NCI-H69 (cell line): ENCODE results near the gene INO80B.

ENCODE experiments used
- DNase-seq: peaks from one replicate; lab custom pipeline; 2025; lab: John Stamatoyannopoulos, UW

Gene INO80B

GRCh38 chr2:74426181-74426758 lies 28.6 kb upstream of the INO80B start:
- no peak for DNase-seq

DNA sequence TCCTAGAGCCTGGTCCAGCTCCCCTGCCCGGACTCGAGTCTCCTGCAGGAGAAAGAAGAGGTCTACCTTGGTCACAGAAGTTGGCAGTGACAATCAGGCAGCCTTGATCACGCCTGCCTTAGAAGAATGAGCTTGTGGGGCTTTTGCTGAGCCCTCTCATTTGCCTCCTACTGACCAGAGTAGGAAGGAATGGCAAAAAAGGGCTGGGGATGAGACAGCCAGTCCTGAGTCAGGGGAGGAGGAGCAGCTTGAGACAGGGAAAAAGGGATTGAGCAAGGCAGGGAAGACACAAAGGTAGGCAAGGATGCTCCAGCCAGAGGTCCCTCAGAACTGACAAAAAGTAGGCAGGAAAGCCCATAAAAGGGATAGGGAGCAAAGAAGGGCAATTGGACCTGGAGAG lies 27.3 kb upstream of the INO80B start:
- no peak for DNase-seq

- no peak for DNase-seq
Measured at GRCh38 chr2:74428675-74429074, 26.2 kb upstream of the INO80B start.

DNA sequence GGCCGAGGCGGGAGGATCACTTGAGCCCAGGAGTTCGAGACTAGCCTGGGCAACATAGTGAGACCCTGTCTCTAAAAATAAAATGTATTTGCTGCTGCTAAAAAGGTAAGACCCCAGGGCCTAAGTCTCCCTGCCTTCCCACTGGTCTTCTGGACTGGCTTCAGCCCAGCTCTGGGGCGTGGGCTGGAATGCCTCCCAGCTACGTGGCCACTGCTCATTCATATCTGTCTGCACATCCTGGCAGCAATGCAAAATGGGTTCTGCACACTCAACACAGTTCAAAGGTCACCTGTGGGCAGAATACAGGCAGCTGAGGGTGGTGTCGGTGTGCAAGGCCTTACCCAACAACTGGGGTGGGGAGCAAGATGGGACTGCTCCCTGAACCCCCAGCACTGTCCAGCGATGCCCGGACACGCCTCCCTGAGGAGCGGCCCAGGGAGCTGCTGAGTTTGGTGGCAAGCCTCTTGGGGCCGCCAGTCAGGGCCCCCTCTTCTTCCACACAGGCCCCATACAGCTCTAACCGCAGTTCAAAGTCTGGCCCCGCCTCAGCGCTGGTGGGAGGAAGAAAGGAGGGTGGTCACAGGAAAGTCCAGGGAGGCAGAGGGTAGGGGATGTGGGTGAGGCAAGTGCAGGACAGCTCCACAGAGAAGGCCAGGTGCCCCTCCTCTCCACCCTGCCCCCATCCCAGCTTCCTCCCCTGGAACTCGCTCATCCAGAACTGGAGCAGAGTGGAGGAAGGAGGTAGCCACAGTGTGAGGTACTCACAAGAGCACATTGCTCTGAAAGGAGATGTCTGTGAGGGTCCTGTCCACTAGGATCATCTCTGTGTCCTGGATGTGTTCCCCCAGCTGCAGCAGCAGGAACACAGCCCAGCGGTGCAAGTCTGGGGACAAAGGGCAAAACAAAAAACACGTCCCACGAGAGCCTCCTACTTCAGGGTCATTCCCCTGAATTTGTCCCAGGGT lies 25.1 kb upstream of the INO80B start:
- DNase-seq = no peak

DNA sequence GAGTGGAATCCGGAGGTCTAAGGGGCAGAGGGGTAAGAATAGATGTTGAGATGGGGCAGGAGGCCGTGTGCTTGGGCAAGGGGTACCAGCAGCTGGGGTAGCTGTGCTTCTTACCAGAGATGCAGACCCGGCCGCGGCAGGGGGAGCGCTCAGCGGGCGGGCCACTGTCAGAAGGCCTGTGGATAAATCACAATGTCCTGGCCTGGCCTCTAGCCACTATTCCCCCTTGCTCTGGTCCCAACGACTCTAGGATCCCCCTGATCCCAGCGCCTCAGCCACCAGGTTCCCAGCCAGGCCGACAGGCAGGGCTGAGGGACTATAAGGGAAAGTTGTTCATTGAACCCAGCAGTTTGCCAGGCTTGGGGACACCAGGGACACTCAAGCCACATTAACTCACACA lies 24.4 kb upstream of the INO80B start:
- no peak for DNase-seq

- no peak for DNase-seq
Measured at GRCh38 chr2:74436111-74436805, 18.6 kb upstream of the INO80B start.

DNA sequence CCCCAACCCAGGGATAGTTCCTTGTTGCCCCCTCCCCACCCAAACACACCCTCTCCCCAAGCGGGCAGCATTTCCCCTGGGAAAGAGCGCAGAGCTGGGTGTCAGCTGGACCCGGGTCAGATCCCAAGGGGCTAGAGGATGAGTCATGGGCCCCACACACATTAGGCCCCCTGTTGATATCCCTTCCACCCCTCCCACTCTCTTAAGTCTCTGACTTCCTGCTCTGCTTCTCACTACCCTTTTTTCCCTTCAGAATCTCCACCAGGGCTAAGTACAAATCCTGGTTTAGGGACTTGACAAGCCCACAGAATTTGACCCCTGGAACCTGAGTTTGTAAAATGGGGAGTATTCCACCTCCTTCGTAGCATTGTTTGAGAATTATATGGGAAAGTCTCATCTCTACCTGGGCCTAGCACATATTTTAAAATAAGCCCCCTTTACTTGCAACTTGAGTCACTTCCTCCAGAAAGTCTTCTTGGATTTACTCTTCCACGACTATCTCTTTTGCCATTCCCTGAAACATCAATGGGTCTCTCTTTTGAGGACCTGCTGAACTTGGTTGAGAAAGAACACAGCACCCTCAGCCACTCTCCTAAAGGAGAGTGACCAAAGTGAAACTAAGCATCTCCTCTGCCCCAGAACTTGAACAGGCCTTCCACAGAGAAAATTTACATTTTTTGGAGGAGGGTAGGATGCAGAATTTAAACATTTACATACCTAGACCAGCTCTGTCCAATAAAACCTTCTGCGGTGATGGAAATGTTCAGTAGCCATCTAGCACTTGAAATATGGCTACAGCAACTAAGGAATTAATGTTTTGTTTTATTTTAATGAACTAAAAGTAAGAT lies 17.8 kb upstream of the INO80B start:
- peak; percentile 9 for DNase-seq

DNA sequence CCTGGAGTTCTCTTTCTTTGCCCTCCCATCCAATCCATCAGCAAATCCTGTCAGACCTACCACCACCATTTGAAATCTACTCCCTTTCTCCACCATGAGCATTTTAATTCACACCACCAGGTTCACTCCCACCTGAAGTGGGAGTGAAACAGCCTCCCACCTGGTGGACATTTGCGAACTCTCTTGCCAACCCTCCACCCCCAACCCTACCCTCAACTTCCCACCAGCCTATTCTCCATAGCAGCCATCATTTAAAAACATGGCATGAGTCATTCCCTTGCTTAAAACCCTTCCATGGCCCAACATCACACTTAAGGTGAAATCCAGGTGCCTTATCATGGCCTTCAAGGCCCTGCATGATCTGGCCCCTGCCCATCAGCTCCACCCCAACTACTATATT lies 16.6 kb upstream of the INO80B start:
- no peak for DNase-seq

DNA sequence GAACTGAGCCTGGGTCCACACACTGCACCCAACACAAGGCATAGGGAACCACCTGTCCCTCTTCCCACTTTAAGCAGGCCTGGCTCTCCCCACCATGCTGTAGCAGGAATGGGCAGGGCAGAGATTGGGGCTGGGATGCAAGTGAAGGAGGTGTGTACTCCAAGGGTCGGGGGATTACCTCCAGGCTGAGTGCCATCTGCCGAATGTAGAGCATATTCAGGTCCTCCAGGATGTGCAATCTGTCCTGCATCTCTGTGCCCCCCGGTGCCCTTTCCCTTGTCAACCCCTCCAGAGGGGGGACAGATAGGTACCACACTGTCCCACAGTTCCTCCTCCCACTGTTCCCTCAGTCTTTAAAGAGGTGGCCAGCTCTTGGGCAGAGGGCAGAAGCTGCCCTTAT lies 15.5 kb upstream of the INO80B start:
- DNase-seq = no peak

DNA sequence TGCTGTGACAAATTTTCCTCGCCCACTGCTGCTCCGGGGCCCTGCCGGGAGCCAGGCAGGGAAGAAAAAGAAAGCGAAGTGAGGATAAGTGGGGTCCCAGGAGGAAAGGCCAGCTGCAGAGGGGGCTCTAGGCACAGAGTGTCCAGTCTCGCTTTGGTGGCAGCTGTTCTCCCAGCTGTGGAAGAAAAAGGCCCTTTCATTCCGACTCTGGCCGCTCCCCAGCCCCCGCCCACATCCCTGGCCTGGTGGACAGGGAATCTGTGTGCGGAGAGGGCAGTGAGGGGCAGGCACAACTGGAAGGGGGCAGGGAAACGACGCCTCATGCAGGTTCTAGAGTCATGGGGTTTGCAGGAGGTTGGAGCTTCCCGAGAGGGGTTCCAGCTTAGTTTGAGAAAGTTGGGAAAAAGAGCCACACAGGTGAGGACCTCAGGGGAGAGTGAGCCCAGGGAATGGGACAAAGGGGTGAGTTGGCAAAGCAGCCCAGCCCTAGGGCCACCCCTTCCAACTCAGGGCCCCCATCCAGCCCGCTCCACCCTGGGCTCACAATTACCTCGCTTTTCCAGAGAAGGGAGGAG lies 15.0 kb upstream of the INO80B start:
- no peak for DNase-seq

DNA sequence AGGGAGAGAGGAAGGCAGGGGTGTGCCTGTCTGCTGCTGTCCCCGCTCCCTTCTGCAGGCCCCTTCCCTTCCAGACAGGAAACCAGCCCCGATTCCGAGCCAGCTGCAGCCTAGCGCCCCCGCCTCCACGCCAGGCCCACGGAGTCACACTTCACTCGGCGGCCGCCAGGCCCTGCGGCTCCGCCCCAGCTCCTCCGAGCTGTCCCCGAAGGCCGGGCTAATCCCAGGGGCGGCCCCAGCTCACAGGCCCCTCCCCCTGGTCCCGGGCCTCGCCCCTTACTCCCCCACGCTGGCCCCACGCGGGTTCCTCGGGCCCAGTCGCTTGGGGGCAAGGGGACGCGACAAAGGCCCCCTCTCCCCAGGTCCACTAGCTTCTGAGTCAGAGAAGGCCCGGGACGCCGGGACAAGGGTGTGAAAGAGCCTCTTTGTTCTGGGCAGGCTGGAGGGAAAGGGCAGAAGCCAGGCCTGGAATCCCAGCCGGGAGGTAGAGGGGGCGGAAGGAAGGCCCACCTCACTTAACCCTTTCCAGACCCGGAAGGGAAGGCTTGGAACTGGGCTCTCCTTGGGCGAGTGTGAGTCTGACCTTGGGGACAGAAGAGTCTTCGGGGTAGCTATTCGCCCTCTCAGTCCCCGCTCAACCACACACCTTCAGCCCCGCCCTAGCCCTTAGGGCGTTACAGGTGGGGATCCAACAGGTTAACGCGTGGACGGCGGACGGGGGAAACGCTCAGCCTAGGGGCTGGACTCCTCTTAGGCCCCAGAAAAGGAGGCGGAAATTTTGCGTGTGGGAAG lies 14.3 kb upstream of the INO80B start:
- DNase-seq = peak; percentile 86

GRCh38 chr2:74441170-74441689 lies 13.7 kb upstream of the INO80B start:
- peak; percentile 66 for DNase-seq

DNA sequence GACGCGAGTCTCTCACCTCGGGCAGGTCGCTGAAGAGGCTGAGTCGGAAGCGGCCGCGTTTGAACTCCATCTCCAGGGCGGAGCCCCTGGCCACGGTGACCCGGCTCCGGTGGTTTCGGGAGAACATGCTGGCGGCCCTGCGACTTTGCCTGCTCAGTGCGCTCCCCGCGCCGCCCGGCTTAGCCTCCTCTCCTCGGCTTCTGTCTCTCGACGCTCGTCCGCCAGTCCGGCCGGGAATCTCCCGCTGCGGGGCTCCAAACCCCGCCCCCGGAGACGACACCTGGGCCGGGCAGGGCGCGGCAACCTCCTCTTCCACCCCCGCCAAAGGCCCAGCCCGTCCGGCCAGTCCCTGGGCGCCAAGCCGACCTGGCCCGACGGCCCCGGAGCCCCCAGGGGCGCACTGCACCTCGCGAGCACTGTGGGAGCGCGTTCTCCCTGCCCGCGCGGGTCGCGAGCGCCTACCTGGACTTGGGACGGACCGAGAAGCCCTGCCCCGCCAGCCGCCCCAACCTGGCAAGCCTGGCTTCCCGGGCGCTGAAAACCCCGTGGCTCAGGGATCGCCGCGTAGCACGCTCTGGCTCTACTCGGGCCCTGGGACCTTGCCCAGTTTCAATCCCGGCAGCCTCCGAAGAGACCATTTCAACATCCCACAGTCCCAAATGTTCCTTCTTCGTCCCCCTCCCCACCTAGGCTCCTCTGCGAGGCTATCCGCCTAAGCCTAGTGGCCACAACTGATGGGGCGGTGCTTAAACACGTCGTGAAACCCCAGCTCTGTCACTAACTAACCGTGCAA lies 13.0 kb upstream of the INO80B start, which contains the start of gene RTKN:
TSS of gene RTKN (minus strand) at position 248 of the 793 bp plus-strand sequence. CDS start at position 127, 121 bp downstream.
- DNase-seq = peak; percentile 70

DNA sequence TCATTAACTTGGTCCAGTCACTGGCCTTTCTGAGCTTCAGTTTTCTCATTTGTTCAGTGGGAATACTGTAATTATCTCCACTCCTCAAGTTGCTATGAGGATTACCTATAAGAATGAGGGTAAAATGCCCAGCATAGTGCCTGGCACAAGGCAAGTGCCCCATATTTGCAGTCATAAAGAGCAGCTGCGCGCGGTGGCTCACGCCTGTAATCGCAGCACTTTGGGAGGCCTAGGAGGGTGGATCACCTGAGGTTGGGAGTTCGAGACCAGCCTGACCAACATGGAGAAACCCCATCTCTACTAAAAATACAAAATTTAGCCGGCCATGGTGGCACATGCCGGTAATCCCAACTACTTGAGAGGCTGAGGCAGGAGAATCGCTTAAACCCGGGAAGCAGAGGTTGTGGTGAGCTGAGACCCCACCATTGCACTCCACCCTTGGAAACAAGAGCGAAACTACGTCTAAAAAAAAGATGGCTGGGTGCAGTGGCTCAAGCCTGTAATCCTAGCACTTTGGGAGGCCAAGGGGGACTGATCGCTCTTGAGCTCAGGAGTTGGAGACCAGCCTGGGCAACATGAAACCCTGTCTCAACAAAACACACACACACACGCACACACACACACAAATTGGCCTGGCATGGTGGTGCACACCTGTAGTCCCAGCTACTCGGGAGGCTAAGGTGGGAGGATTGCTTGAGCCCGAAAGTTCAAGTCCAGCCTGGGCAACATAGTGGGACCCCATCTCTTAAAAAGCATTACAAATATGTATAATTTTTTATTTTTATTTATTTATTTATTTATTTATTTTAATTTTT lies 12.2 kb upstream of the INO80B start:
- peak; percentile 13 for DNase-seq

DNA sequence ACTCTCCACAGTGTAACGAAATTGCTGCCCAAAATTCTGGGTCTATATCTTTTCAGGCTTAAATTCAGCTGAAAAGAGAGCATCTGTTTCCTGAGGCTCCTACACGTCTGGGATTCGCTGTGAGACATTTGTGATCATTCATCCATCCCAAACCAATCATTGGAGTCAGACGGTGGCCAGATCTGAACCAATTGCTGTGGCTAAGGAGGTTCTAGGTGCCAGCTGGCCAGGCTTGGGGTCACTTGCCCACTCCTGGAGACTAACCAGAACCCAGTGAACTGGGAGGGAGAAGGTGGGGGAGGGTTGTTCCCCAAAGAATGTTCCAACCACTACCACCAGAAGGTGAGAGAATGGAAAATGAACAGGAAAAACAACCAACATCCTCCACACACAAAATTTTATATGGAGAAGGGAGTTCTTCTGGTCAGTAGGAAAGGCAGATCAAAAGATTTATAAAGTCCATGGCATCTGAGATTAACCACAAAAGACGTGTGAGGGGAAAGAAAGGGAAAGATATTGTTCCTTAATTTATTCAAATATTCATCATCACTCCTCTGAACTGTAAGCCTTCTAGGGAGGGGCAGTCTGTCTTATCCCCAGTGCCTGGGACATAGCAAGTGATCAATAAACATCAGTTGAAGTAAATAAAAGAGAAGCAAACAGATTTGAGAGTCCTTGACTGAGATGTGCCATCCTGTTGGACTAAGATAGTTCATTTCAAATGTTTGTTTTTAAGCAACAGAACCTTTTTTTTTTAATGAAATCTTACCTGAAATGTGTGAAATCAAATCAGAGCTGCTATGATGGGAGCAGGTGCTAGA lies 10.2 kb upstream of the INO80B start:
- DNase-seq = peak; percentile 39

DNA sequence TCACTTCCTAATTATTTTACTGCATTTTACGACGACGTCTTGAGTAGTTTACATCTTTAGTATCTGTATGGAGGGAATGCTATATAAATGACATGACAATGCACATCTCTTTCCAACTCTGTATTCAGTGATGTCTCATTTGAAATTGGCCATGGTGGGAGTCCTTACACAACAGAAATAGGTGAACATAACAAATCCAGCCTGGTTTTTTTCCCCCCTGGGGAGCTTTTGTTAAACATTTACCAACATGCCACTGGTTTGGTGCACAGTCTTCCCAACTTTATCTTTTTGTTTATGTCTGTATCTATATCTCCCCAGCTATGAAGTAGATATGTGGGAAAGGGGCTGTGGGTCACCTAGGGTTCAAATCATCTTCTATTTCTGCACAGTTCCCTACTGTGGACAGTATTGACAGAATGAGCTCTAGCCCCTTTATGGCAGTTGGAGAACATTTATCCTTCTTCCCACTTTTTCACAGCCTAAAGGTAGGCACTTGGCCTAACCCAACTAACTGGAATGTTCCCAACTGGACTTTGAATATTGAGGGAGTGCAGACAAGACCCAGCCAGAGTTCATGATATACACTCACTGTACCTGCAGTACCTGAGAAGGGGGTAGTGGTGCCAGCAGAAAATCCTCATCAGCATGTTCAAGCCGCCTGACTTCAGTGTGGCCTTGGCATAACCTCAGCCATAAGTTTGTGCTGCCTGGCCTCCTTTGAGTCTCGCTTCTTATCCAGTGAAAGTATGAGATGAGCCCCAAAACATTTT lies 7.5 kb upstream of the INO80B start:
- DNase-seq = no peak

GRCh38 chr2:74448771-74449170 lies 6.1 kb upstream of the INO80B start:
- no peak for DNase-seq
